Smooth muscle cell (in vitro differentiated cells): ENCODE results near the gene RAB1A. TPM values are rescaled to one million over a fixed set of nuclear protein-coding genes. Genes with fewer than 3 reads are reported as not detected.
A peak's percentile ranks its signal among the peaks of the same experiment; 100 is the strongest.

ENCODE experiments used
- DNase-seq: peaks from one replicate; lab custom pipeline; 2025; ENCODE audit not compliant: unreplicated experiment; lab: John Stamatoyannopoulos, UW
- H2AFZ ChIP-seq: fragments of 200-600 bp; sonication (generic); 2 replicates; pipeline ENCODE4 v1.6.0; 2016; ENCODE audit warnings: antibody characterized with exemption, low read depth, mild to moderate bottlenecking
- H3F3A ChIP-seq: fragments of 200-600 bp; sonication (generic); 2 replicates; pipeline ENCODE4 v1.6.0; 2017; ENCODE audit warnings: antibody characterized with exemption, low read depth
- H3K27ac ChIP-seq: fragments of 200-600 bp; sonication (generic); 2 replicates; pipeline ENCODE4 v1.5.1; 2016; ENCODE audit warnings: low read depth, mild to moderate bottlenecking
- H3K27me3 ChIP-seq: fragments of 200-600 bp; sonication (generic); 2 replicates; pipeline ENCODE4 v1.6.1; 2016; ENCODE audit warnings: low read depth, mild to moderate bottlenecking
- H3K36me3 ChIP-seq: fragments of 200-600 bp; sonication (generic); 2 replicates; pipeline ENCODE4 v1.5.1; 2016; ENCODE audit warnings: low read depth
- H3K4me1 ChIP-seq: fragments of 200-600 bp; sonication (generic); 2 replicates; pipeline ENCODE4 v1.5.1; 2016; ENCODE audit warnings: low read depth
- H3K4me2 ChIP-seq: fragments of 200-600 bp; sonication (generic); 2 replicates; pipeline ENCODE4 v1.6.0; 2016; ENCODE audit warnings: mild to moderate bottlenecking
- H3K4me3 ChIP-seq: fragments of 200-600 bp; sonication (generic); 2 replicates; pipeline ENCODE4 v1.5.1; 2016; ENCODE audit warnings: mild to moderate bottlenecking
- H3K79me2 ChIP-seq: fragments of 200-600 bp; sonication (generic); 2 replicates; pipeline ENCODE4 v1.6.0; 2016; ENCODE audit warnings: low read depth, mild to moderate bottlenecking
- H3K9ac ChIP-seq: fragments of 200-600 bp; sonication (generic); 2 replicates; pipeline ENCODE4 v1.6.0; 2016; ENCODE audit warnings: low read depth
- H3K9me3 ChIP-seq: fragments of 200-600 bp; sonication (generic); replicated peaks from 2 replicates; pipeline ENCODE4 v1.5.1; 2016; ENCODE audit warnings: low read depth
- H4K20me1 ChIP-seq: fragments of 200-600 bp; sonication (generic); 2 replicates; pipeline ENCODE4 v1.6.0; 2016; ENCODE audit warnings: low read depth
- CTCF ChIP-seq: fragments of 200-600 bp; sonication (generic); IDR thresholded peaks from 2 replicates; pipeline ENCODE4 v1.5.1; 2017; ENCODE audit warnings: borderline replicate concordance, mild to moderate bottlenecking, antibody characterized with exemption; ENCODE audit not compliant: insufficient read depth, poor library complexity, severe bottlenecking
- WGBS: methylation state at CpG from one replicate; pipeline ENCODE4 v1.1.7; 2016; ENCODE audit warnings: low lambda C conversion rate; 5-methylcytosine and 5-hydroxymethylcytosine counted together
- polyA plus RNA-seq: library from polyadenylated mRNA; unstranded; fragments of >200 nt; fragmentation: Nextera tagmentation; extraction: Ambion mirVana; gene quantifications from 2 replicates; pipeline ENCODE4 v1.2.1, GENCODE V29; 2016
- total RNA-seq: library from RNA; depleted of rRNA; stranded (reverse); fragments of >200 nt; gene quantifications from 2 replicates; pipeline ENCODE4 v1.2.3, GENCODE V29; 2014

Gene RAB1A
- total and polyA plus RNA-seq, 2 experiments from 2014 or later: 250 to 361 TPM

- DNase-seq: no peak
- H3K4me1 ChIP-seq: peaks cover 4% of the 10 kb centered on the region
- H2AFZ ChIP-seq: no peak overlapping the region
- H3K9ac ChIP-seq: no peak overlapping the region
- H3K27me3 ChIP-seq: no peaks in the 10 kb centered on the region
- TF ChIP-seq CTCF: no peak
- H3F3A ChIP-seq: peaks cover 4% of the 10 kb centered on the region
- peaks cover 99% of the 10 kb centered on the region for H3K79me2 ChIP-seq
- H3K27ac ChIP-seq: peak overlapping the region; percentile 36
- H3K4me2 ChIP-seq: no peak overlapping the region
- no peaks in the 10 kb centered on the region for H3K36me3 ChIP-seq
- H3K4me3 ChIP-seq: no peak overlapping the region
- no peaks in the 10 kb centered on the region for H3K9me3 ChIP-seq
- 86% methylated on average over 2 of the region's 2 CpGs for WGBS
- peaks cover 100% of the 10 kb centered on the region for H4K20me1 ChIP-seq
These were observed 16.1 kb downstream of the RAB1A start for GRCh38 chr2:65113816-65114215.

- no peak for TF ChIP-seq CTCF
- no peaks in the 10 kb centered on the region for H3K27me3 ChIP-seq
- no peak overlapping the region for H3K27ac ChIP-seq
- no peak for DNase-seq
- H3K4me2 ChIP-seq: no peak overlapping the region
- WGBS: 97% methylated on average over 4 of the region's 4 CpGs
- peaks cover 4% of the 10 kb centered on the region for H3F3A ChIP-seq
- H3K4me3 ChIP-seq: no peak overlapping the region
- H3K4me1 ChIP-seq: peaks cover 4% of the 10 kb centered on the region
- no peaks in the 10 kb centered on the region for H3K36me3 ChIP-seq
- peaks cover 99% of the 10 kb centered on the region for H3K79me2 ChIP-seq
- no peaks in the 10 kb centered on the region for H3K9me3 ChIP-seq
- peaks cover 100% of the 10 kb centered on the region for H4K20me1 ChIP-seq
- H3K9ac ChIP-seq: no peak overlapping the region
- H2AFZ ChIP-seq: no peak overlapping the region
These were observed 16.7 kb downstream of the RAB1A start for GRCh38 chr2:65113229-65113628.

GRCh38 chr2:65112633-65113032, 17.3 kb downstream of the RAB1A start:
- Histone ChIP-seq H2AFZ (no peak overlapping the region), H4K20me1 (peaks cover 100% of the 10 kb centered on the region), H3K4me2 (no peak overlapping the region), H3K27me3 (no peaks in the 10 kb centered on the region), H3K4me3 (no peak overlapping the region), H3K36me3 (no peaks in the 10 kb centered on the region), H3K79me2 (peaks cover 99% of the 10 kb centered on the region), H3K4me1 (peaks cover 4% of the 10 kb centered on the region), H3K27ac (peak overlapping the region; percentile 4), H3F3A (peaks cover 4% of the 10 kb centered on the region), H3K9me3 (no peaks in the 10 kb centered on the region), H3K9ac (no peak overlapping the region)
- WGBS: 72% methylated on average over 3 of the region's 3 CpGs
- TF ChIP-seq CTCF: no peak
- no peak for DNase-seq

GRCh38 chr2:65108780-65109179, 21.1 kb downstream of the RAB1A start:
- H3K36me3 ChIP-seq: no peaks in the 10 kb centered on the region
- H3K4me1 ChIP-seq: no peaks in the 10 kb centered on the region
- H4K20me1 ChIP-seq: peaks cover 100% of the 10 kb centered on the region
- H2AFZ ChIP-seq: no peak overlapping the region
- H3K9me3 ChIP-seq: no peaks in the 10 kb centered on the region
- no peak for DNase-seq
- no peak overlapping the region for H3K4me2 ChIP-seq
- H3K79me2 ChIP-seq: peaks cover 100% of the 10 kb centered on the region
- H3K27me3 ChIP-seq: no peaks in the 10 kb centered on the region
- TF ChIP-seq CTCF: no peak
- H3K9ac ChIP-seq: no peak overlapping the region
- H3F3A ChIP-seq: no peaks in the 10 kb centered on the region
- no peak overlapping the region for H3K4me3 ChIP-seq
- 94% methylated on average over 6 of the region's 6 CpGs for WGBS
- no peak overlapping the region for H3K27ac ChIP-seq
